ENCODE results near the gene ARID5B. TPM values are rescaled to one million over a fixed set of nuclear protein-coding genes. Genes with fewer than 3 reads are reported as not detected.

The ARID5B gene
- total RNA-seq, 1 experiment from 2014 or later, result 2.3 TPM

DNA sequence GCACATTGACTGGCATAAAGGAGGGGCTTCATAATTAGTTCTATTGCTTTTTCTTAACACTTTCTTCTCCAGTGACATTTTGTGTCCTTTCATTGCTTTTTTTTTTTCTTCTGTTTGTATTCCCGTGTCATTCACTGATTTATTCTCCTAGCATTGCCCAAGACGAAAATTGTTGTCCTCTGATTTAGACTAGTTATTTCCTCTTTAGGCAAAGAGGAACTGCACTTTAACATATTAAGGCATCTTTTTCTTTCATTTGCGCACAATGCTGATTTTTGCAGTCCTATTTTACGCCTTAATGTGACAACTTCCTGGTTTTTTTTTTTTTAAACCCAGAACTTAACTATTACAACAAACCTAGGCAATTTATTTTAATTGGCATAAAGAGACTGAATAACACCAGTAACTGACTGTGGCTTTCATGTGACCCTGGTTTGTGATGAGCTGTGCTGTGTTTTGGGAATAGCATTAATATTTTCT lies 39.7 kb downstream of the ARID5B start (continued):
- no peak for TF ChIP-seq ZNF263 (CRISPR knock-in tag; IDR thresholded peaks at IDR 0.05; ENCODE audit: low read depth)
- no peak for TF ChIP-seq SMAD3 (CRISPR knock-in tag; IDR thresholded peaks at IDR 0.05; ENCODE audit: borderline replicate concordance)
- TF ChIP-seq ZNF138 (CRISPR knock-in tag; conservative IDR thresholded peaks at IDR 0.05), result no peak
- TF ChIP-seq, protein P1, sequence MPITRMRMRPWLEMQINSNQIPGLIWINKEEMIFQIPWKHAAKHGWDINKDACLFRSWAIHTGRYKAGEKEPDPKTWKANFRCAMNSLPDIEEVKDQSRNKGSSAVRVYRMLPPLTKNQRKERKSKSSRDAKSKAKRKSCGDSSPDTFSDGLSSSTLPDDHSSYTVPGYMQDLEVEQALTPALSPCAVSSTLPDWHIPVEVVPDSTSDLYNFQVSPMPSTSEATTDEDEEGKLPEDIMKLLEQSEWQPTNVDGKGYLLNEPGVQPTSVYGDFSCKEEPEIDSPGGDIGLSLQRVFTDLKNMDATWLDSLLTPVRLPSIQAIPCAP (CRISPR knock-in tag; IDR thresholded peaks at IDR 0.05), result no peak
- no peak for TF ChIP-seq ZNF512 (CRISPR knock-in tag; IDR thresholded peaks at IDR 0.05; ENCODE audit: borderline replicate concordance)
- no peak for TF ChIP-seq USF1 (CRISPR knock-in tag; IDR thresholded peaks at IDR 0.05)

DNA sequence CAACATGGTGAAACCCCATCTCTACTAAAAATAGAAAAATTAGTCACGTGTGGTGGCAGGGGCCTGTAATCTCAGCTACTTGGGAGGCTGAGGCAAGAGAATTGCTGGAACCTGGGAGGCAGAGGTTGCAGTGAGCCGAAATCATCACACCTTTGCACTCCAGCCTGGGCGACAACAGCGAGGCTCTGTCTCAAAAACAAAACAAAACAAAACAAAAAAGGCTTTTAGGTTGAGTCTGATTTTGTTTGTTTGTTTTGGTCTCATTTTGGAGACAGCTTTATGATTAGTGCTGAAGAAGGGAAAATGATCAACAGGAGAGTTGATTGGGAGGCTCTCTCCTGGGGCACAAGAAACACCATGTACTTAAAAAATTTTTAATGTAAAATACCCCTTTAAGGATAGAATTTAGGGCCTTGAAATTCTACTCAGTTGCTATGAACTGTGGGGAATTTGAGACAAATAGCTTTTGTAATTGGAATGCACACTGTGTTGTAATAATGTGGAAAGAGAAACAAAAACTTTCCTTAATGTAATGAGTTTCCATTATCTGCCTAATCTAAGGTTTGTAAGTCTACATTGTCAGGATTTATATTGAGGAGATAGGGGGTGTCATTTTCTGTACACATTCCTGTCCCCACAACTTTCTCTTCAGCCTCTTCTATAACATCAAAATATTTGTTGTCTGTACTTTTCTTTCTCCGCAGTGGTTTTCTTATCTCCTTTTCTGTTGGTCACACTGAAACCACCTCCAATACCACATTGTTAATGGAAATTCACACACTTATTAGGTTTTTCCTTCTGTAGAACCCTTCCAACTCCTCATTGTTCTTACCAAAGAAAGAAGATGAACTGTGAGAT lies 41.3 kb downstream of the ARID5B start:
- no peak for TF ChIP-seq ETV6 (CRISPR knock-in tag; IDR thresholded peaks at IDR 0.05)
- Mint-ChIP-seq H3K36me3 (no peaks in the 10 kb centered on the region), H3K9me3 (no peaks in the 10 kb centered on the region), H3K27me3 (ENCODE audit: low read depth) (no peaks in the 10 kb centered on the region), H3K4me3 (no peak overlapping the region), H3K4me1 (peaks cover 12% of the 10 kb centered on the region), H3K27ac (no peak overlapping the region)
- POLR2A ChIA-PET, result no interaction called here
- CTCF ChIA-PET, result interaction anchor here (0.7 to 1.6 kb wide), 2 partner anchors 46 to 481 kb away, joined by 3 to 5 read pairs; no protein-coding TSS in a partner anchor
- DNase-seq (ENCODE audit: low spot score) (no peak), ATAC-seq (no peak)

GRCh38 chr10:61943674-61944378 lies 42.3 kb downstream of the ARID5B start:
- H3K4me1 Mint-ChIP-seq, result peaks cover 10% of the 10 kb centered on the region
- no peak overlapping the region for H3K4me3 Mint-ChIP-seq
- TF ChIP-seq, protein P2, sequence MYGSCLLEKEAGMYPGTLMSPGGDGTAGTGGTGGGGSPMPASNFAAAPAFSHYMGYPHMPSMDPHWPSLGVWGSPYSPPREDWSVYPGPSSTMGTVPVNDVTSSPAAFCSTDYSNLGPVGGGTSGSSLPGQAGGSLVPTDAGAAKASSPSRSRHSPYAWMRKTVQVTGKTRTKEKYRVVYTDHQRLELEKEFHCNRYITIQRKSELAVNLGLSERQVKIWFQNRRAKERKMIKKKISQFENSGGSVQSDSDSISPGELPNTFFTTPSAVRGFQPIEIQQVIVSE (CRISPR knock-in tag; IDR thresholded peaks at IDR 0.05; ENCODE audit: borderline replicate concordance), result no peak
- TF ChIP-seq USF1 (CRISPR knock-in tag; IDR thresholded peaks at IDR 0.05) (no peak), AR (CRISPR knock-in tag; IDR thresholded peaks at IDR 0.05) (no peak)
- ChIA-PET POLR2A (no interaction called here), CTCF (interaction anchor here (0.7 kb wide), 1 partner anchor 480 kb away, joined by 3 read pairs; no protein-coding TSS in a partner anchor)
- no peaks in the 10 kb centered on the region for H3K9me3 Mint-ChIP-seq
- ATAC-seq, result no peak
- DNase-seq (ENCODE audit: low spot score), result no peak
- peak overlapping the region; percentile 67 for H3K27ac Mint-ChIP-seq
- no peaks in the 10 kb centered on the region for H3K27me3 Mint-ChIP-seq (ENCODE audit: low read depth)
- no peaks in the 10 kb centered on the region for H3K36me3 Mint-ChIP-seq

Data from WTC11 (cell line).